K562 (cell line): ENCODE results near the gene ADGRE3. TPM values are rescaled to one million over a fixed set of nuclear protein-coding genes. Genes with fewer than 3 reads are reported as not detected.

Experiments
- ATAC-seq: fragments of 200-7000 bp; cut with Tn5 transposase; 3 replicates; pipeline ENCODE4 v1.9.1; 2020; ENCODE audit warnings: moderate library complexity
- BruUV-seq: library from RNA; stranded (reverse); fragments of 400-500 nt; replicated peaks from 2 replicates; lab custom pipeline; 2021; lab: Mats Ljungman, UMichigan
- CTCF ChIA-PET: fragments of 300-600 bp; formaldehyde crosslinking; extraction: SDS; loops from one replicate; lab custom pipeline; 2021; ENCODE audit warnings: low intra/inter-chr PET ratio; lab: Yijun Ruan, JAX
- POLR2A ChIA-PET: fragments of 300-600, 350-650 bp; sonication (Branson Sonifier 250); formaldehyde crosslinking; extraction: SDS; loops from one replicate; lab custom pipeline; 2021; ENCODE audit warnings: antibody characterized with exemption, inconsistent platforms; lab: Yijun Ruan, JAX
- DNase-seq, 4 experiments: peaks; one replicate each; pipeline versions ENCODE4 v3.0.0 to v3.0.0-alpha.2; 2011 to 2018; ENCODE audit warnings: low spot score in 3 of 4, mixed read lengths in 3 of 4; ENCODE audit errors: extremely low read depth in 1 of 4
- FAIRE-seq: peaks from 2 replicates; lab custom pipeline; 2011; peaks lifted over from hg19 to GRCh38; lab: Jason Lieb, UNC
- H2AFZ ChIP-seq: 2 replicates; pipeline ENCODE4 v1.6.0; 2011; ENCODE audit warnings: low read depth, low read length, control low read depth, inconsistent platforms
- H3K27ac ChIP-seq: fragments of 200-600 bp; 3 replicates; pipeline ENCODE4 v1.8.0; 2011; ENCODE audit warnings: low read depth, mild to moderate bottlenecking, control low read depth, inconsistent platforms, low read length, moderate library complexity, mixed read lengths; ENCODE audit errors: extremely low read depth
- H3K27me3 ChIP-seq, 2 experiments: fragments of 300-600 bp in 1 of 2; 2 replicates in 1 of 2; 3 replicates in 1 of 2; pipeline versions ENCODE4 v1.6.0 to v1.8.0; 2011; ENCODE audit warnings: inconsistent platforms in 2 of 2, low read length in 2 of 2, mild to moderate bottlenecking in 1 of 2, mixed read lengths in 1 of 2, moderate library complexity in 1 of 2; ENCODE audit not compliant: control insufficient read depth in 2 of 2, insufficient read depth in 2 of 2
- H3K36me3 ChIP-seq: fragments of 300-600 bp; 3 replicates; pipeline ENCODE4 v1.8.0; 2011; ENCODE audit warnings: mild to moderate bottlenecking, low read length, inconsistent platforms; ENCODE audit not compliant: control insufficient read depth, insufficient read depth
- H3K4me1 ChIP-seq, 2 experiments: fragments of 200-600 bp in 1 of 2; replicated peaks in 1 of 2; 2 replicates in 1 of 2; 3 replicates in 1 of 2; pipeline versions ENCODE4 v1.5.1 to v1.8.0; 2011; ENCODE audit warnings: inconsistent platforms in 2 of 2, low read length in 2 of 2, mild to moderate bottlenecking in 1 of 2, mixed read lengths in 1 of 2, moderate library complexity in 1 of 2; ENCODE audit not compliant: control insufficient read depth in 2 of 2, insufficient read depth in 2 of 2
- H3K4me2 ChIP-seq: 2 replicates; pipeline ENCODE4 v1.6.1; 2011; ENCODE audit warnings: low read length, control low read depth, inconsistent platforms, mixed read lengths; ENCODE audit not compliant: insufficient read depth
- H3K4me3 ChIP-seq: fragments of 200-600 bp; sonication (generic), shearing (Covaris generic); 2 replicates; pipeline ENCODE4 v1.5.1; 2016; ENCODE audit warnings: control low read depth, inconsistent platforms
- H3K79me2 ChIP-seq: fragments of 200-600 bp; 3 replicates; pipeline ENCODE4 v1.8.0; 2011; ENCODE audit warnings: low read length, inconsistent platforms; ENCODE audit not compliant: control insufficient read depth, insufficient read depth
- H3K9ac ChIP-seq, 2 experiments: 2 replicates each; pipeline versions ENCODE4 v1.6.0 to v1.6.1; 2011; ENCODE audit warnings: low read depth in 2 of 2, low read length in 2 of 2, control low read depth in 1 of 2, inconsistent platforms in 1 of 2, mild to moderate bottlenecking in 1 of 2, mixed read lengths in 1 of 2; ENCODE audit not compliant: insufficient read depth in 1 of 2
- H3K9me1 ChIP-seq: one replicate; pipeline ENCODE4 v1.6.0; 2011; ENCODE audit warnings: inconsistent platforms, mild to moderate bottlenecking, low read length, moderate library complexity; ENCODE audit not compliant: control insufficient read depth, insufficient read depth
- H3K9me3 ChIP-seq: replicated peaks from 2 replicates; pipeline ENCODE4 v1.5.1; 2011; ENCODE audit warnings: low read depth, low read length, inconsistent platforms; ENCODE audit not compliant: control insufficient read depth, insufficient read depth
- H4K20me1 ChIP-seq: replicated peaks from 2 replicates; pipeline ENCODE4 v1.6.1; 2011; ENCODE audit warnings: low read length, inconsistent platforms, mixed read lengths; ENCODE audit not compliant: control insufficient read depth, insufficient read depth
- CCNT2 ChIP-seq: IDR thresholded peaks from 2 replicates; pipeline ENCODE4 v1.6.1; 2011; ENCODE audit warnings: borderline replicate concordance, low read depth, mild to moderate bottlenecking, moderate library complexity, mixed read lengths, low read length; ENCODE audit not compliant: insufficient read length; ENCODE audit errors: extremely low read depth
- EZH2 ChIP-seq: IDR thresholded peaks from 2 replicates; pipeline ENCODE4 v1.6.1; 2012; ENCODE audit warnings: low read depth, mild to moderate bottlenecking, inconsistent platforms, low read length, borderline replicate concordance
- GABPB2 ChIP-seq: fragments of 250-450 bp; sonication (Bioruptor Pico); conservative IDR thresholded peaks from 2 replicates; pipeline ENCODE4 v1.5.1; 2021; ENCODE audit warnings: mild to moderate bottlenecking
- KAT8 ChIP-seq: fragments of 450-650 bp; IDR thresholded peaks from 2 replicates; pipeline ENCODE4 v1.6.1; 2016; ENCODE audit warnings: low read depth, mild to moderate bottlenecking
- ZNF551 ChIP-seq: fragments of 250-450 bp; sonication (Bioruptor Pico); IDR thresholded peaks from 2 replicates; pipeline ENCODE4 v1.5.0; 2021; ENCODE audit warnings: mild to moderate bottlenecking, moderate library complexity
- WGBS: fragments of 100-300 bp; shearing (Covaris generic); methylation state at CpG from one replicate; pipeline ENCODE4 v1.1.6; 2016; ENCODE audit warnings: low coverage, mixed read lengths; ENCODE audit not compliant: insufficient coverage; ENCODE audit errors: missing lambda C conversion rate; 5-methylcytosine and 5-hydroxymethylcytosine counted together
- in situ Hi-C: fragments of 300-500 bp; cut with MboI; formaldehyde crosslinking; loops from 4 replicates; pipeline ENCODE4 v1.15.0; 2018; ENCODE audit warnings: inconsistent platforms, mixed read lengths
- intact Hi-C: fragments of 100-400 bp; cut with micrococcal nuclease; formaldehyde crosslinking; loops from 2 replicates; pipeline ENCODE4 v1.14.2; 2022
- polyA plus RNA-seq, 8 experiments: library from polyadenylated mRNA; depleted of rRNA in 4 of 8; stranded (reverse) in 5 of 8; unstranded in 3 of 8; fragments of >200 nt; fragmentation: Nextera tagmentation in 2 of 8; fragmentation: Illumina TruSeq in 1 of 8; extraction: Ambion mirVana in 2 of 8; extraction: Trizol in 1 of 8; gene quantifications; 2 replicates each; pipeline versions ENCODE4 v1.2.1 to v1.2.3, GENCODE V29; 2011 to 2014; ENCODE audit warnings: inconsistent platforms in 1 of 8, missing spikeins in 1 of 8
- total RNA-seq, 7 experiments: library from RNA; depleted of rRNA in 6 of 7; stranded (reverse); fragments of >200 nt in 6 of 7; fragmentation: Illumina TruSeq in 2 of 7; extraction: Trizol in 2 of 7; gene quantifications; 2 replicates each; pipeline versions ENCODE4 v1.2.1 to v1.2.3, GENCODE V29; 2011 to 2021; ENCODE audit warnings: low replicate concordance in 1 of 7
- TF ChIP-seq, protein P1 (sequence below), 2 experiments: fragments of 450-650 bp; IDR thresholded peaks; 2 replicates each; pipeline ENCODE4 v1.6.1; 2016; ENCODE audit warnings: mild to moderate bottlenecking in 2 of 2, borderline replicate concordance in 1 of 2, low read depth in 1 of 2, moderate library complexity in 1 of 2

Gene ADGRE3
- total and polyA plus RNA-seq, 9 of the 15 experiments (the other 6 are each of a cell fraction or from before 2014, with no cell fraction given) = not detected

DNA sequence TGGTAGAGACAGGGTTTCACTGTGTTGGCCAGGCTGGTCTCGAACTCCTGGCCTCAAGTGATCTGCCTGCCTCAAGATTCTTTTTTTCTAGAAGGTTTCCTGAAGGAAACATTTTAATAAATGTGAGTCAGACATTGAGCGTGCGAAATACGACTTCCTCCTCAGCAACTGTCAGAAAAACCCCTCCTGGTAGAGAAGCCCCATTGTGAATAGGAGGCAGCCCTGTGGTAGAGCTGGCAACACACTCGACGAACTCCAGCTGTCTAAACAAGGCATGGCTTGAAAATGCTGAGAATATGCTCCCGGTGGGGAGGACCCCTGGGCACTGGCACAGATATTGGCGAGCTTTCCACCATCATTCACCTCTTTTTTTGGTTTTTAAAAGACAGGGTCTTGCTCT is 25.0 kb upstream of the ADGRE3 start:
- in situ Hi-C loops (no loop called here), intact Hi-C loops (no loop called here)
- no TSS peak for BruUV-seq
- H3K27ac ChIP-seq = no peak overlapping the region
- peaks cover 19% of the 10 kb centered on the region; the same call in 2 of the 3 replicates for H3K36me3 ChIP-seq
- H4K20me1 ChIP-seq = no peaks in the 10 kb centered on the region
- DNase-seq (no peak), ATAC-seq (no peak), FAIRE-seq (no peak)
- H3K4me2 ChIP-seq = no peak overlapping the region
- ChIA-PET POLR2A (interaction anchor here (0.7 to 2.8 kb wide), 2 partner anchors 9 to 70 kb away, joined by 3 to 14 read pairs; partner anchors contain the start of gene ZNF333), CTCF (no interaction called here)
- H3K4me1 ChIP-seq = no peaks in the 10 kb centered on the region; a peak in 1 of 5 replicates
- H3K9me1 ChIP-seq = no peaks in the 10 kb centered on the region
- WGBS = 71% methylated on average over 7 of the region's 8 CpGs
- no peaks in the 10 kb centered on the region for H3K27me3 ChIP-seq
- H3K4me3 ChIP-seq = no peak overlapping the region
- H2AFZ ChIP-seq = no peak overlapping the region
- TF ChIP-seq GABPB2 (CRISPR knock-in tag) (no peak), KAT8 (no peak), ZNF551 (CRISPR knock-in tag) (no peak), EZH2 (no peak)
- H3K9me3 ChIP-seq = peaks cover 7% of the 10 kb centered on the region; the same call in 1 of the 2 replicates
- H3K9ac ChIP-seq = no peak overlapping the region
- no peaks in the 10 kb centered on the region for H3K79me2 ChIP-seq

DNA sequence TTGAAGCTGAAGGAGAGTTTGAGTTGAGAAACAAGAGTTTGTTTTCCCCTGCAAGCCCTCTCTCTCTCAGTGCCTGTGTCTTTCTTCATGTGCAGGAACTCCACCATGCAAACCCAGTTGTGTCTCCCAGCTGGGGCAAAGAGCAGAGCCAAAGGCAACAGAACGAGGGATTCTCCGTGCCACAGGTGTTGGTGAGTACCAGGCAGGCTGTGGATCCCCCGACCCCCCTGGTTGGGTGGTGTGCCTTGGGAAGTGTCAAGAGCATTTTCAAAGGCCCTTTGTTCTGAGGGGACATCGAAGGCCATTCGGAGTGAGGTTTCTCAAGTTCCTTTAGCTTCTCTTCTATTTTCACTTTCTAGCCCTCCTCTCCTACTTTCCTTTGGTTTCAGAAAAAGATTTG is 20.8 kb upstream of the ADGRE3 start:
- ChIA-PET POLR2A (interaction anchor here (0.6 to 0.7 kb wide), 2 partner anchors 409 to 928 kb away, joined by 3 read pairs; no protein-coding TSS in a partner anchor), CTCF (no interaction called here)
- no peak overlapping the region for H3K4me2 ChIP-seq
- ATAC-seq (no peak), DNase-seq (no peak), FAIRE-seq (no peak)
- peaks cover 15% of the 10 kb centered on the region; the same call in 2 of the 3 replicates for H3K36me3 ChIP-seq
- H3K9me3 ChIP-seq = no peaks in the 10 kb centered on the region
- H3K27me3 ChIP-seq = no peaks in the 10 kb centered on the region
- H3K4me3 ChIP-seq = no peak overlapping the region
- H3K27ac ChIP-seq = no peak overlapping the region
- no peaks in the 10 kb centered on the region for H3K9me1 ChIP-seq
- peaks cover 1% of the 10 kb centered on the region; the same call in 2 of the 3 replicates for H3K79me2 ChIP-seq
- no peak overlapping the region for H3K9ac ChIP-seq
- intact Hi-C loops = no loop called here
- H3K4me1 ChIP-seq = no peaks in the 10 kb centered on the region
- WGBS = 61% methylated on average over 5 of the region's 5 CpGs
- in situ Hi-C loops = no loop called here
- H2AFZ ChIP-seq = no peak overlapping the region
- no TSS peak for BruUV-seq
- H4K20me1 ChIP-seq = no peaks in the 10 kb centered on the region
- TF ChIP-seq, protein P1, sequence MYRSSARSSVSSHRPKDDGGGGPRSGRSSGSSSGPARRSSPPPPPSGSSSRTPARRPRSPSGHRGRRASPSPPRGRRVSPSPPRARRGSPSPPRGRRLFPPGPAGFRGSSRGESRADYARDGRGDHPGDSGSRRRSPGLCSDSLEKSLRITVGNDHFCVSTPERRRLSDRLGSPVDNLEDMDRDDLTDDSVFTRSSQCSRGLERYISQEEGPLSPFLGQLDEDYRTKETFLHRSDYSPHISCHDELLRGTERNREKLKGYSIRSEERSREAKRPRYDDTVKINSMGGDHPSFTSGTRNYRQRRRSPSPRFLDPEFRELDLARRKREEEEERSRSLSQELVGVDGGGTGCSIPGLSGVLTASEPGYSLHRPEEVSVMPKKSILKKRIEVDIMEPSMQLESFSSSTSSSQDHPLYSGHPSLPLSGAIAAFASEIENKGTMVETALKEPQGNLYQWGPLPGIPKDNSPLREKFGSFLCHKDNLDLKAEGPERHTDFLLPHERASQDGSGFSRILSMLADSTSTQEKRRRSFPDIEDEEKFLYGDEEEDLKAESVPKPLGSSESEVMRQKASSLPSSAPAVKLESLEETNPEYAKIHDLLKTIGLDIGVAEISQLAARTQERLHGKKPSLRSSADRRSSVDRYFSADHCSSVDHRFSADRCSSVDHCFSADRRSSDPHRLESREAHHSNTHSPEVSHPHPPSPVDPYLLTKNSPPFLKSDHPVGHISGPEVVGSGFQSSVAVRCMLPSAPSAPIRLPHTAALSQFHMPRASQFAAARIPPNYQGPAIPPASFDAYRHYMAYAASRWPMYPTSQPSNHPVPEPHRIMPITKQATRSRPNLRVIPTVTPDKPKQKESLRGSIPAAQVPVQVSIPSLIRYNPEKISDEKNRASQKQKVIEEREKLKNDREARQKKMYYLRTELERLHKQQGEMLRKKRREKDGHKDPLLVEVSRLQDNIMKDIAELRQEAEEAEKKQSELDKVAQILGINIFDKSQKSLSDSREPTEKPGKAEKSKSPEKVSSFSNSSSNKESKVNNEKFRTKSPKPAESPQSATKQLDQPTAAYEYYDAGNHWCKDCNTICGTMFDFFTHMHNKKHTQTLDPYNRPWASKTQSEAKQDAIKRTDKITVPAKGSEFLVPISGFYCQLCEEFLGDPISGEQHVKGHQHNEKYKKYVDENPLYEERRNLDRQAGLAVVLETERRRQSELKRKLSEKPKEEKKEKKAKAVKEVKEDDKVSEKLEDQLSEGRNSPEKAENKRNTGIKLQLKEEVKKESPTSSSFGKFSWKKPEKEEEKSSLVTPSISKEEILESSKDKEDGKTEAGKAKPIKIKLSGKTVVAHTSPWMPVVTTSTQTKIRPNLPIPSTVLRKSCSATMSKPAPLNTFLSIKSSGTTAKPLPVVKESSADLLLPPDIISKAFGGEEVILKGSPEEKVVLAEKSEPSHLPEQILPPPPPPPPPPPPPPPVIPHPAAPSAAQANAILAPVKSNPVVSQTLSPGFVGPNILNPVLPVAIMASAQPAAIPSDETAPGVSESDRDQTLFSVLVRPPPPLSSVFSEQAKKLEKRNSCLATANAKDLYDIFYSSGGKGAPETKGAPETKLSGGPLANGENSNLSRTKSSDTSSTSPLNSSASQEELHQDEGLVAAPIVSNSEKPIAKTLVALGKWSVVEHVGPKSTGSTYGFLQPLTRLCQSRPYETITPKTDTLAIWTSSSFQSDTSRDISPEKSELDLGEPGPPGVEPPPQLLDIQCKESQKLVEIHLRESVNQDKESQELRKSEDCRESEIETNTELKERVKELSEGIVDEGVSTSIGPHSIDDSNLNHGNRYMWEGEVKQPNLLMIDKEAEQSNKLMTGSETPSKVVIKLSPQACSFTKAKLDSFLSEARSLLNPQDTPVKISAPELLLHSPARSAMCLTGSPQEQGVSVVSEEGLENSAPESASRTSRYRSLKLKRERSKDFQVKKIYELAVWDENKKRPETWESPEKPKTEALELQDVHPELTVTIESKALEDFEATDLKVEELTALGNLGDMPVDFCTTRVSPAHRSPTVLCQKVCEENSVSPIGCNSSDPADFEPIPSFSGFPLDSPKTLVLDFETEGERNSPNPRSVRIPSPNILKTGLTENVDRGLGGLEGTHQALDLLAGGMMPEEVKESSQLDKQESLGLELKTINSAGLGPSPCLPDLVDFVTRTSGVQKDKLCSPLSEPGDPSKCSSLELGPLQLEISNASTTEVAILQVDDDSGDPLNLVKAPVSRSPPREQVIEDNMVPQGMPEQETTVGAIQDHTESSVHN (IDR thresholded peaks at IDR 0.05; ENCODE audit: borderline replicate concordance in 1 of 2, low read depth in 1 of 2) = no peak
- no peak for TF ChIP-seq CCNT2
